ENCODE results near the gene BCAN.

BCAN gene

GRCh38 chr1:156694690-156694962 lies 52.7 kb downstream of the BCAN start:
- no peak for DNase-seq (ENCODE audit: low read depth in 1 of 2, low spot score in 1 of 2)

GRCh38 chr1:156696755-156697154 lies 54.8 kb downstream of the BCAN start:
- DNase-seq (ENCODE audit: low read depth in 1 of 2, low spot score in 1 of 2) = no peak

- DNase-seq (ENCODE audit: low read depth in 1 of 2, low spot score in 1 of 2) = no peak
Observed at GRCh38 chr1:156697481-156697880, 55.6 kb downstream of the BCAN start.

GRCh38 chr1:156698995-156699394 lies 57.1 kb downstream of the BCAN start:
- DNase-seq (ENCODE audit: low read depth in 1 of 2, low spot score in 1 of 2) = no peak

- no peak for DNase-seq (ENCODE audit: low read depth in 1 of 2, low spot score in 1 of 2)
Observed at GRCh38 chr1:156700736-156701531, 59.0 kb downstream of the BCAN start.

GRCh38 chr1:156703336-156703735 lies 61.4 kb downstream of the BCAN start:
- no peak for DNase-seq (ENCODE audit: low read depth in 1 of 2, low spot score in 1 of 2)

- no peak for DNase-seq (ENCODE audit: low read depth in 1 of 2, low spot score in 1 of 2)
Observed at GRCh38 chr1:156703741-156704140, 61.8 kb downstream of the BCAN start.

GRCh38 chr1:156704166-156704711 lies 62.3 kb downstream of the BCAN start:
- no peak for DNase-seq (ENCODE audit: low read depth in 1 of 2, low spot score in 1 of 2)

- no peak for DNase-seq (ENCODE audit: low read depth in 1 of 2, low spot score in 1 of 2)
Observed at GRCh38 chr1:156704930-156705320, 63.0 kb downstream of the BCAN start.

- no peak for DNase-seq (ENCODE audit: low read depth in 1 of 2, low spot score in 1 of 2)
Observed at GRCh38 chr1:156705321-156705917, 63.5 kb downstream of the BCAN start, which contains the start of gene CRABP2. TSS of gene CRABP2 (minus strand) at chr1:156705583. CDS start at chr1:156705446, 137 bp downstream.

- peak; percentile 42 to 64 for DNase-seq (ENCODE audit: low read depth in 1 of 2, low spot score in 1 of 2)
Observed at GRCh38 chr1:156705918-156706656, 64.2 kb downstream of the BCAN start.

GRCh38 chr1:156706657-156707416 lies 64.9 kb downstream of the BCAN start:
- DNase-seq (ENCODE audit: low read depth in 1 of 2, low spot score in 1 of 2) = no peak

- no peak for DNase-seq (ENCODE audit: low read depth in 1 of 2, low spot score in 1 of 2)
Observed at GRCh38 chr1:156707417-156708217, 65.7 kb downstream of the BCAN start.

- no peak for DNase-seq (ENCODE audit: low read depth in 1 of 2, low spot score in 1 of 2)
Observed at GRCh38 chr1:156708218-156708661, 66.3 kb downstream of the BCAN start.

GRCh38 chr1:156709031-156709430 lies 67.1 kb downstream of the BCAN start:
- DNase-seq (ENCODE audit: low read depth in 1 of 2, low spot score in 1 of 2) = no peak
